Omental fat pad (tissue), 4 donors: Measurements from ENCODE around the gene LIN28A. TPM values are rescaled to one million over a fixed set of nuclear protein-coding genes. Genes with fewer than 3 reads are reported as not detected.

ENCODE experiments used
- ATAC-seq: fragments of 150-250 bp; one replicate; pipeline ENCODE4 v1.9.1; 2016; ENCODE audit warnings: mild to moderate bottlenecking, moderate library complexity; ENCODE audit not compliant: low FRiP score
- DNase-seq: peaks from one replicate; pipeline ENCODE4 v3.0.0-alpha.2; 2019; ENCODE audit warnings: low spot score
- CTCF ChIP-seq, 3 donors: fragments of 450-650 bp; IDR thresholded peaks; one replicate each; pipeline ENCODE4 v1.5.1; 2016 to 2017; ENCODE audit warnings: antibody characterized with exemption in 3 of 3, mild to moderate bottlenecking in 3 of 3, moderate library complexity in 2 of 3
- total RNA-seq, 4 donors: library from RNA; depleted of rRNA; stranded (reverse); fragments of >200 nt; gene quantifications; one replicate each; pipeline ENCODE4 v1.1.0, GENCODE V29; 2016

Gene LIN28A
- total RNA-seq, 4 donors from 2014 or later = not detected

DNA sequence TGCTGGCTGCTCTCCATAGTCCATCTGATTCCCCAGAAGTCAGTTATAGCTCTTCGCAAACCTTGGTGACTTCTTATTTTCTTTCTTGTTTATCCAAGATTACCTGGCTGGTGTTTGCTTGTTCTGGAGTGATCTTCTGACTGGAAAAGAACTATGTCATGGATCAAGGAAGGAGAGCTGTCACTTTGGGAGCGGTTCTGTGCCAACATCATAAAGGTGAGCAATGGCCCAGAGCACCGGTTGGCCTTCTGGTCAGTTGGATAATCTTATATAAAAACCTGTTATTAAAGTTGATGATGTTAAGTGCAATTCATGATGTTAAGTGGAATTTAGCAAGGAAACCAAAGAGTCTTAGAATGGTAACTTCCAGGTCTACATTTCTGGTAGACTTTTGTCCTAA is 22.2 kb downstream of the LIN28A start:
- no peak for TF ChIP-seq CTCF (IDR thresholded peaks at IDR 0.05)
- ATAC-seq (no peak), DNase-seq (no peak)

DNA sequence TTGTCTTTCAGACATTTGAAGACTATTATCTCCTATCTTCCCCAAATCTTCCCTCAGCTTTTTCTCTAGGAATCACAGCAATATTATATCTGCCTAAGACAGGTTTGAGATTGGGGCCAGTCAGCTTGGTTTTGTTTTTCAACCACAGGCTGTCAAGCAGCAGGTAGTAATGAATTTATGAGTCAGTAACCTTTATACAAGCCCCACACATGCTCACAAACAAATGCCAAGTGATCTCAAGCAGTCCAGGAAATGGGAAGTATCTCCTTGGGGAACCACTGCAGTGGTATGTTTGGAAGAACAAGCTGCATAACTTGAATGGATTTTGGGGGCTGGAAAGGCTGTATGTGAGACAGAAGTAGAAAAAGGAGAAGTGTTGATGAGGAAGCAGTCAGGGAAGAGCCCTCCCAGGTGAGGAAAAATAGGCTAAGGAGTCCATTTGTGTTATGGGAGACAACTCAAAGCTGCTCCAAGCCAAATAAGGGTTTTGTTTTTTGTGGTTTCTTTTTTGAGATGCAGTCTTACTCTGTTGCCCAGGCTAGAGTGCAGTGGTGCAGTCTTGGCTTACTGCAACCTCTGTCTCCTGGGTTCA is 23.6 kb downstream of the LIN28A start:
- DNase-seq = no peak
- no peak for TF ChIP-seq CTCF (IDR thresholded peaks at IDR 0.05)
- ATAC-seq = no peak

DNA sequence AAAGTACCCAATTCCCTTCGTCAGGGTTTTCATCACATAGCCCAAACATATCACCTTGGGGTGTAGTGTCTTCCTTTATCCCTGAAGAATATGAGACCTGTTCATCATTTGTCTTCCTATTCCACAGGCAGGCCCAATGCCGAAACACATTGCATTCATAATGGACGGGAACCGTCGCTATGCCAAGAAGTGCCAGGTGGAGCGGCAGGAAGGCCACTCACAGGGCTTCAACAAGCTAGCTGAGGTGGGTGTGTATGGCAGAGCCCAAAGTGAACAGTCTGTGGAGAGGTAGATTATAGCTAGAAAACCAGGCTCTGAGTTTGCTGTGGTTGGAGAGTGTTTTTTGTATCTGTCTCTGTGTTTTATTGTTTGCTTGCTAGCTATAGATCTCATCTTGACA is 27.4 kb downstream of the LIN28A start:
- DNase-seq = no peak
- no peak for ATAC-seq
- no peak for TF ChIP-seq CTCF (IDR thresholded peaks at IDR 0.05)

DNA sequence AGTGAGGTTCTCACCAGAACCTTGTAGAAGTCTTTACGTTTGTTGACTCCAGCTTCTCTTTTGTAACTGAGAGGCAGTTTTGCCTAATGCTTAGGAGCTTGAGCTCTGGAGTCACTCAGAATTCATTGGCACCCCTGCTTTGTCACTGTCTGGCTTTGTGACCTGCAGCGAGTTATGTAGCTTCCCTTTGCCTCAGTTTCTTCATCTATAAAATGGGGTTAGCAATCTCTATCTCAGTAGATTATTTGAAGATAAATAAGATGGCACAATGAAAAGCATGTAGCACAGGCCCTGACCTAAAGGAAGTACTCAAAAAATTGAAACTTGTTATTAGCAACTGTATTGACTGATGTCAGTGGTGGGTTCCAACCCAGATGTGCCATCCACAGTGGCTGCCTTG is 29.6 kb downstream of the LIN28A start:
- no peak for DNase-seq
- TF ChIP-seq CTCF (IDR thresholded peaks at IDR 0.05) = no peak
- ATAC-seq = no peak

GRCh38 chr1:26449868-26450267 is 39.3 kb downstream of the LIN28A start:
- ATAC-seq (no peak), DNase-seq (no peak)
- no peak for TF ChIP-seq CTCF (IDR thresholded peaks at IDR 0.05)

DNA sequence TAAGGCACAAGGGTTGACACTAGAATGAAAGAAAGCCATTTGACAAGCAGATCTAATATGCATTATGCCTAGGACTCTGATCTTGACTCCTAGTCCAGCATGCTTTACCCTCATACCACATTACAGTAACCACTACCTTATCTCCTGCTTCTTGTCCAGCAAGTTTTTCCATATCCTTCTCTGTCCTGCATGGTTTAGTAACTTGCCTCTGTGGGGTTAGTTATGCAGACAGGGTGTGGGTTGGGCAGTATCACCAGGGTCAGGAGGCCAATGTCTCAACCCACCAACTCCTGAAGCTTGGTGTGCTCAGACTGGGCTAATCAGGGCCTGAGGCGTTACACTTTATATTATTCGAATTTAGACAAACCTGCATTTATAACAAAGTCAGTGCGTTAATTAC is 40.3 kb downstream of the LIN28A start:
- no peak for TF ChIP-seq CTCF (IDR thresholded peaks at IDR 0.05)
- no peak for ATAC-seq
- no peak for DNase-seq

- no peak for TF ChIP-seq CTCF (IDR thresholded peaks at IDR 0.05)
- no peak for ATAC-seq
- no peak for DNase-seq
Observed at GRCh38 chr1:26452459-26453183, 42.0 kb downstream of the LIN28A start.
